HG03469 (cell line): ENCODE data around the gene EPX.

Experiments
- ATAC-seq: cut with Tn5 transposase; IDR thresholded peaks from one replicate; pipeline ENCODE4 v1.9.1; 2021; ENCODE audit warnings: mild to moderate bottlenecking, moderate library complexity, moderate number of reproducible peaks; ENCODE audit not compliant: unreplicated experiment

The EPX gene

GRCh38 chr17:58184986-58185761 lies 7.4 kb upstream of the EPX start:
- no peak for ATAC-seq

DNA sequence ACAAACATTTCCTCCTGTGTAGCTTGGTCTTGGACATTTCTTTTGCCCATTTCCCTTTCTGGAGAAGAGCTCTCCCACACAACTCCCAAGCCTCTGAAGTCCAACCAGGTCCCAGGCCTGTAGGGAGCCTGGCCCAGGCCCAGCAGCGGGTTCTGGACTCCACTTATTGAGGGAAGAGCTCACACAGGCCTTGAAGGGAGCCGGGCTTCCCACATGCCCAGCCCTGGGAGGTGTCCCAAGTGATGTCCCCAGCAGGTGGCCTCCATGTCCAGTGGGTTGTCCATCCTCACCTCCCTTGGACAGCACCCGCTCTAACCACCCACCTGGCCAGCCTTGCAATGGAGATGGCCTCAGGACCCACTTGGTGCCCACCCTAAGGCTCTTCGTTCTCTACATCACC lies 5.9 kb upstream of the EPX start:
- ATAC-seq: no peak

GRCh38 chr17:58187063-58187462 lies 5.5 kb upstream of the EPX start:
- no peak for ATAC-seq

GRCh38 chr17:58187675-58188074 lies 4.9 kb upstream of the EPX start:
- no peak for ATAC-seq

GRCh38 chr17:58189436-58190146 lies 2.9 kb upstream of the EPX start:
- ATAC-seq: no peak

- no peak for ATAC-seq
Measured at GRCh38 chr17:58191241-58191896, 1.2 kb upstream of the EPX start.

GRCh38 chr17:58193641-58194255 lies 1.2 kb downstream of the EPX start:
- ATAC-seq: no peak

- ATAC-seq: no peak
Measured at GRCh38 chr17:58195518-58196123, 3.1 kb downstream of the EPX start.

- ATAC-seq: no peak
Measured at GRCh38 chr17:58196610-58197009, 4.1 kb downstream of the EPX start.

DNA sequence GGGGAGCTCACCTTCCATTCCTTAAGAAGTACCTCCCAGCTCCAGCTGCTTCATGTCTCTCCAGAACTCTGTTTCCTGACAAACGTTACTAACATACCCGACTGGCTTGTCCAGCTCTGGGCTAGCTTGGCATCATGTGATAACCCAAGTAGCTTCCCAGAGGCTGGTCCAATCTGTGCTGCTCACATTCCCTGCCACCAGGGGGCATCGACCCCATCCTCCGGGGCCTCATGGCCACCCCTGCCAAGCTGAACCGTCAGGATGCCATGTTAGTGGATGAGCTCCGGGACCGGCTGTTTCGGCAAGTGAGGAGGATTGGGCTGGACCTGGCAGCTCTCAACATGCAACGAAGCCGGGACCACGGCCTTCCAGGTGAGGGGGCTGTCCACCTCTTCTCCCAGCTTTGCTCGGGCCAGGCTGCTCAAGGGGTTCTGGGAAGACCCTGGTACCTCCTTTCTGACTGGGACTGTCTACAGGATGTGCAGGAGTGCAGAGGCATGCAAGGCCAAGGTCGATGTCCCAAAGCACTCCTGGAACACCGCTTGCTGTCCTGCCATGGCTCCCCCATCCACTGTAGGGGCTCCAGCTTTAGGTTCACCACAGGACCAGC lies 7.6 kb downstream of the EPX start:
- ATAC-seq: no peak

DNA sequence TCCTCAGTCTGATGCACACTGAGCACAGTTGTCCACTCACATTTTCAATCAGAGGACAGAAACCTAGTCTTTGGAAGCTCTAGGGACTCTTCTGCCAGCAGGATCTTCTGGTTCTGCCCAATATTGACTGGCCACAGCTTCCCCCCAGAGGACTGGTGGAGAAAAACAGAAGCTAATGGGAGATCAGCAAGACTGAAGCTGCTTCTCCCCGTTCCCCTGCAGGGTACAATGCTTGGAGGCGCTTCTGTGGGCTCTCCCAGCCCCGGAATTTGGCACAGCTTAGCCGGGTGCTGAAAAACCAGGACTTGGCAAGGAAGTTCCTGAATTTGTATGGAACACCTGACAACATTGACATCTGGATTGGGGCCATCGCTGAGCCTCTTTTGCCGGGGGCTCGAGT lies 10.3 kb downstream of the EPX start:
- ATAC-seq: no peak

DNA sequence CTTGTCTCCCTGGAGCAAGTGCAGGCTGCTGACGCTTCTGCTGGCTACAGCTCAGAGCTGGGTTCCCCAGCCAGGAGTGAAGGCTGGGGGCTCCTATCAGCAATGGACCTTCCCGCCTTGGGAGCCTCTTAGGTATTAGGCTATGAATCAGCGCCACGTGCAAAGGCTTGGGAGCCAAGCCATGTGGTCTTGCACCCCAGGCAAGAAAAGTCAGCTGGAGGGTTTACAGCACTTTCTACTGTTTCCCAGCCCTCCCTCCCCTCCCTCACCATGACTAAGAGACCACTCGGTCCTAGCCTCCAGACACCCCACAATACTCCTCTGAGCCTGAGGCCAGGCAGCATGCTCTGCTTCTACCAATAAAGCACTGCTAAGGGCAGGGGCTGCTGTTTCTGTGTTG lies 12.3 kb downstream of the EPX start:
- no peak for ATAC-seq

GRCh38 chr17:58205936-58206335 lies 13.4 kb downstream of the EPX start:
- ATAC-seq: no peak

DNA sequence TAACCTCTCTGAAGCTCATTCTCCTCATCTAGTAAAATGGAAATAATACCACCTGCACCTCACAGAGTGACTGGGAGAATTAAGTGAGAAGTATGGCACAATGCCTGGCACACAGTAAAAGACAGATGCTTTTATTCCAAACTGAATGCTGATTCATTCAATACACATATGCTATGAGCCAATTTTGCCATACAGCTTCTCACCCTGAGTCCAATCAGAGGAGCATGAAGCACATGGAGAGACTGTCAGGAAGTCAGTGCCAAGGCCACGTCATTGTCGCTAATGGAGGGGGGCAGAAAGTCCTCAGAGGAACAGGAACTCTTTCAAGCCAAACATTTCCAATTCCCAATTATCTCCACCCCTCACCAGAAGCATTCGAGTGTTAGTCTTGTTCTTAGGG lies 14.9 kb downstream of the EPX start:
- ATAC-seq: no peak

DNA sequence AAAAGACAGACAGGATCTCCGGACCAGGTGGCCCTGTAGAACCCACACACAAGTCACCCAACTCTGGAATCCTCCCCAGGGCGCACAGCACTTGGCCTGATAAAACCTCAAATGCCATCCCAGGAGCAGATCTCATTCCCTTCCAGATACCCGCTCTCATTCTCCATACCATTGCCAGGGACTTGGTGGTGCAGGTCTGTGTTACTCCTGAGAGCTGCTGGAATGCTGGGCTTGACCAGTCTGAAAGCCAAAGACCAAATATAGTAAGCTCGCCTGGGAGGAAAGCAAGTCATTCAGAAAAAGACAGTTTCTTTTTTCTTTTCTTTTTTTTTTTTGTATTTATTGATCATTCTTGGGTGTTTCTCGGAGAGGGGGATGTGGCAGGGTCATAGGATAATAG lies 15.8 kb downstream of the EPX start:
- no peak for ATAC-seq

- no peak for ATAC-seq
Measured at GRCh38 chr17:58210922-58211321, 18.4 kb downstream of the EPX start.

DNA sequence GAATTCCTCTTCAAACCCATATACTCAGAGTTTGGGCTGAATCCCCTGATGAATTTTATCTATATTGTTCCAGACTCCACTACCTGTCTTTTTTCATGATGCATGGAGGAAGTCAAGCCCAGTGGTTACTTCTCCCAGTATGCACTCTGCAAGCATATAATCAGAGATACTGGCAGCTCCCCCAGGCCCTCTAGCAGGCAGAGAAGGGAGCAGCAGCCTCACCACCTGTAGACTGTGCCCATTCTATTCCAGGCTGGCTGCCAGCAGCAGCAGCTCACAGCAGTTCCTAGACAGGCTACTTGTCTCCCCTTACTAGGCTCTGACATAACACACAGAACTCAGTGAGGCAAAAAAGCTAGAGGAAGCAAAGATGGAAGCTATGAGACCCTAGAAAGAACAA lies 23.2 kb downstream of the EPX start:
- no peak for ATAC-seq

DNA sequence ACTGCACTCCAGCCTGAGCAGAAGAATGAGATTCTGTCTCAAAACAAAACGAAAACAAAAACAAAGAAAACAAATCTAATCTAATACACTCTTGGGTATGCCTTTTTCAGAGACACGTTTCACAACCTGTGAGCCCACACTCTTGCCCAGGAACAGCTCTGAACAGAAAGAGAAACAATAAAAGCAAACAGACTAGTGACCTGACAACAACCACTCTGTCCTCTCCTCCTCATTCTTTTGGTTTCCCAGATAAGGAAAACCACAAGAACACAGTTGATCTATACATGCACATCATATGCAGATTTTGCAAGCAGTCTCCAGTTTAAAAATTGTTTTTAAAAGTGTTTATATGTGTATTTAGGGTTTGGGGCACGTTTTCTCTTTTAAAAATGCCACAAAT lies 25.2 kb downstream of the EPX start:
- ATAC-seq: no peak

DNA sequence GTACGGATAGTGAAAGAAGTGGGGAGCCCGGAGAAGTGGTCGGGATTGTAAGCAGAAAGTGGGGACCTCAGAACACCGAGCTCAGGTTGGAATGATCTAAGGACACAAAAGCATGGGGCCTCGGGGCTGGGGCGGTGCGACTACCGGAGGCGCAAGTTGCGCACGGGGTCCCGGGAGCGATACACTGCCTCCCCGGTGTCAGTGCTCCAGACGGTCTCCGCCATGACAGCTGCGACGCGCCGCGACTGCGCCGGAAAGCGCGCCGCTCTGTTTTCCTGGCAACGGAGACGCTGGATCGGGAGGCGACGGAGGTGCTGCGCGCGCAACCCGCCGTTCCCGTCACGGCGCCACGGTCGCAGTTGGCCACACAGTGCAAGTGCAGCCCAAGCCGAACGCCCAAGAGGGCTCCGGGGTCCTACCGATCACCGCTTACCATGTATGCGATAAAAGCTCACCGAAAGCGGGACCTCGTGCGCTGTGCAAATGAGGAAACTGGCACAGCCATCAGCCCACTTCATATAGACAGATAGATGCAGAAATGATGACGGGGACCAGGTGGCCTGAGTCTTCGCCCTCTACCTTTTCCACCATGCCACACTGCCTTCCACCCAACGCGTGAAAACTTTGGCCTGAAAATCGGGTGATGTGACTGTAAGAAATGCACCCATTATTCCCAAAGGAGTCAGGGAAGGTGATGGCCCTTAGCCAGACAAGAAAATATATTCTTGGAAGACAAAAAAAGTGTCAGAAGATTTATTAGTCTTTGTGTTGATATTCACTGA lies 26.7 kb downstream of the EPX start, which contains the start of gene MKS1:
TSS of gene MKS1 (minus strand) at position 249 of the 782 bp plus-strand sequence. CDS start at position 224, 25 bp downstream.
- ATAC-seq: peak; percentile 93

- ATAC-seq: no peak
Measured at GRCh38 chr17:58219789-58220183, 27.3 kb downstream of the EPX start.
